GM18517 (cell line): ENCODE measurements around the gene NMD3.

ENCODE experiments used
- ATAC-seq: cut with Tn5 transposase; IDR thresholded peaks from one replicate; pipeline ENCODE4 v1.9.1; 2021; ENCODE audit warnings: mild to moderate bottlenecking, moderate library complexity; ENCODE audit not compliant: unreplicated experiment

The NMD3 gene

GRCh38 chr3:161230621-161231171, 9.6 kb downstream of the NMD3 start:
- ATAC-seq = no peak

GRCh38 chr3:161231861-161232260, 10.8 kb downstream of the NMD3 start:
- ATAC-seq = no peak

- ATAC-seq = no peak
Measured at GRCh38 chr3:161233557-161233956, 12.4 kb downstream of the NMD3 start.

GRCh38 chr3:161236240-161236639, 15.1 kb downstream of the NMD3 start:
- no peak for ATAC-seq

GRCh38 chr3:161239700-161240099, 18.6 kb downstream of the NMD3 start:
- no peak for ATAC-seq

- ATAC-seq = no peak
Measured at GRCh38 chr3:161244538-161244937, 23.4 kb downstream of the NMD3 start.

- ATAC-seq = no peak
Measured at GRCh38 chr3:161247049-161247448, 25.9 kb downstream of the NMD3 start.

GRCh38 chr3:161250116-161250515, 29.0 kb downstream of the NMD3 start:
- ATAC-seq = no peak

GRCh38 chr3:161251716-161252115, 30.6 kb downstream of the NMD3 start:
- ATAC-seq = no peak

GRCh38 chr3:161252143-161252542, 31.0 kb downstream of the NMD3 start:
- ATAC-seq = no peak

- no peak for ATAC-seq
Measured at GRCh38 chr3:161253711-161254110, 32.6 kb downstream of the NMD3 start.

GRCh38 chr3:161254861-161255260, 33.8 kb downstream of the NMD3 start:
- no peak for ATAC-seq

GRCh38 chr3:161263057-161263456, 41.9 kb downstream of the NMD3 start:
- no peak for ATAC-seq

- ATAC-seq = no peak
Measured at GRCh38 chr3:161264852-161265251, 43.7 kb downstream of the NMD3 start.

- ATAC-seq = no peak
Measured at GRCh38 chr3:161265916-161266571, 44.9 kb downstream of the NMD3 start.

- no peak for ATAC-seq
Measured at GRCh38 chr3:161266731-161267150, 45.6 kb downstream of the NMD3 start.

GRCh38 chr3:161267646-161268045, 46.5 kb downstream of the NMD3 start:
- ATAC-seq = no peak

- no peak for ATAC-seq
Measured at GRCh38 chr3:161268601-161269000, 47.5 kb downstream of the NMD3 start.

GRCh38 chr3:161270991-161271390, 49.9 kb downstream of the NMD3 start:
- no peak for ATAC-seq

- no peak for ATAC-seq
Measured at GRCh38 chr3:161271646-161272045, 50.5 kb downstream of the NMD3 start.

- ATAC-seq = no peak
Measured at GRCh38 chr3:161272524-161272923, 51.4 kb downstream of the NMD3 start.

GRCh38 chr3:161273589-161274218, 52.6 kb downstream of the NMD3 start:
- ATAC-seq = no peak
